Caco-2 (cell line): ENCODE data around the gene INSL6. TPM values are rescaled to one million over a fixed set of nuclear protein-coding genes. Genes with fewer than 3 reads are reported as not detected.
"Not testable (repeated sequence)": the region's sequence is repeated elsewhere in the genome, so short reads cannot be mapped to it uniquely, and the experiment has no call there.

Experiments
- BruUV-seq: library from RNA; stranded (reverse); fragments of 400-500 nt; replicated peaks from 2 replicates; lab custom pipeline; 2021; lab: Mats Ljungman, UMichigan
- CTCF ChIA-PET: fragments of 300-600 bp; sonication (Branson Sonifier 250); formaldehyde crosslinking; loops from one replicate; lab custom pipeline; 2022; ENCODE audit warnings: antibody characterized with exemption; lab: Charles Lee
- POLR2A ChIA-PET: fragments of 300-600 bp; sonication (Branson Sonifier 250); formaldehyde crosslinking; loops from one replicate; lab custom pipeline; 2022; ENCODE audit warnings: antibody characterized with exemption; lab: Charles Lee
- DNase-seq, 2 experiments: peaks; one replicate each; pipeline versions ENCODE4 v3.0.0 to v3.0.0-alpha.2; 2020 to 2022
- H3K27me3 ChIP-seq: replicated peaks from 2 replicates; pipeline ENCODE4 v1.6.0; 2011; ENCODE audit warnings: low read length; ENCODE audit not compliant: control insufficient read depth, insufficient read depth
- H3K36me3 ChIP-seq: 2 replicates; pipeline ENCODE4 v1.5.1; 2011; ENCODE audit warnings: low read length; ENCODE audit not compliant: control insufficient read depth, insufficient read depth
- H3K4me1 ChIP-seq: fragments of 250-450 bp; sonication (Bioruptor Pico); 2 replicates; pipeline ENCODE4 v1.5.1; 2020; ENCODE audit warnings: mild to moderate bottlenecking
- H3K4me3 ChIP-seq: 2 replicates; pipeline ENCODE4 v1.5.1; 2011; ENCODE audit warnings: low read depth, mild to moderate bottlenecking, control low read depth, low read length
- H3K9me3 ChIP-seq: fragments of 250-450 bp; sonication (Bioruptor Pico); 2 replicates; pipeline ENCODE4 v1.5.1; 2020; ENCODE audit warnings: mild to moderate bottlenecking, moderate library complexity
- H3K27ac Mint-ChIP-seq: one replicate; pipeline ENCODE4 v1.8.0; 2022; ENCODE audit warnings: mixed read lengths; ENCODE audit not compliant: unreplicated experiment
- H3K27me3 Mint-ChIP-seq: one replicate; pipeline ENCODE4 v1.8.0; 2022; ENCODE audit warnings: mixed read lengths; ENCODE audit not compliant: insufficient read depth, unreplicated experiment
- H3K36me3 Mint-ChIP-seq: one replicate; pipeline ENCODE4 v1.8.0; 2022; ENCODE audit warnings: mild to moderate bottlenecking, mixed read lengths; ENCODE audit not compliant: insufficient read depth, unreplicated experiment
- H3K4me1 Mint-ChIP-seq: one replicate; pipeline ENCODE4 v1.8.0; 2022; ENCODE audit warnings: low read depth, mixed read lengths; ENCODE audit not compliant: unreplicated experiment
- H3K4me3 Mint-ChIP-seq: one replicate; pipeline ENCODE4 v1.8.0; 2022; ENCODE audit warnings: mild to moderate bottlenecking, moderate library complexity, mixed read lengths; ENCODE audit not compliant: unreplicated experiment
- H3K9me3 Mint-ChIP-seq: one replicate; pipeline ENCODE4 v1.8.0; 2022; ENCODE audit warnings: mixed read lengths; ENCODE audit not compliant: unreplicated experiment
- CTCF ChIP-seq, 2 experiments: fragments of 200-600 bp in 1 of 2; IDR thresholded peaks; 1 replicate in 1 of 2; 2 replicates in 1 of 2; pipeline versions ENCODE4 v1.5.1 to v1.8.0; 2011 to 2022; ENCODE audit warnings: antibody characterized with exemption in 1 of 2, control low read depth in 1 of 2, inconsistent platforms in 1 of 2, low read depth in 1 of 2, low read length in 1 of 2, mild to moderate bottlenecking in 1 of 2, moderate library complexity in 1 of 2; ENCODE audit not compliant: insufficient read depth in 1 of 2, severe bottlenecking in 1 of 2, unreplicated experiment in 1 of 2
- intact Hi-C: fragments of 100-400 bp; cut with micrococcal nuclease; formaldehyde crosslinking; loops from one replicate; pipeline ENCODE4 v1.10.0; 2022; ENCODE audit not compliant: unreplicated experiment
- total RNA-seq: library from RNA; stranded (reverse); gene quantifications from 2 replicates; pipeline ENCODE4 v1.2.3, GENCODE V29; 2022

INSL6 gene
- total RNA-seq, 1 experiment from 2014 or later = not detected

GRCh38 chr9:5186416-5187169 lies 1.2 kb upstream of the INSL6 start:
- H3K4me1 Mint-ChIP-seq = no peaks in the 10 kb centered on the region
- ChIA-PET POLR2A (no interaction called here), CTCF (interaction anchor here (0.6 to 1.6 kb wide), 9 partner anchors 9 to 414 kb away, joined by 3 to 25 read pairs (median 4); partner anchors contain the start of genes CD274 and PLGRKT)
- Histone ChIP-seq H3K36me3 (no peaks in the 10 kb centered on the region), H3K4me1 (no peaks in the 10 kb centered on the region), H3K4me3 (no peak overlapping the region), H3K27me3 (no peaks in the 10 kb centered on the region), H3K9me3 (no peaks in the 10 kb centered on the region)
- no peak overlapping the region for H3K4me3 Mint-ChIP-seq
- no TSS peak for BruUV-seq
- peak; percentile 43 to 50 for DNase-seq
- peaks cover 11% of the 10 kb centered on the region for H3K27me3 Mint-ChIP-seq
- no peak overlapping the region for H3K27ac Mint-ChIP-seq
- intact Hi-C loops = loop anchor here (1.0 kb wide), 5 partner anchors 77 to 414 kb away; no protein-coding TSS in a partner anchor
- no peaks in the 10 kb centered on the region for H3K36me3 Mint-ChIP-seq
- TF ChIP-seq CTCF (IDR thresholded peaks at IDR 0.05; ENCODE audit: insufficient read depth in 1 of 2, low read depth in 1 of 2, low read length in 1 of 2, severe bottlenecking in 1 of 2, unreplicated experiment in 1 of 2) = peak; percentile 37 to 74
- H3K9me3 Mint-ChIP-seq = no peaks in the 10 kb centered on the region

GRCh38 chr9:5184776-5185175 lies 663 bp downstream of the INSL6 start:
- CTCF ChIA-PET = no interaction called here
- BruUV-seq = no TSS peak
- no peak for TF ChIP-seq CTCF (IDR thresholded peaks at IDR 0.05; ENCODE audit: insufficient read depth in 1 of 2, low read depth in 1 of 2, low read length in 1 of 2, severe bottlenecking in 1 of 2, unreplicated experiment in 1 of 2)
- H3K9me3 Mint-ChIP-seq = peaks cover 4% of the 10 kb centered on the region
- no peaks in the 10 kb centered on the region for H3K4me1 Mint-ChIP-seq
- POLR2A ChIA-PET = no interaction called here
- H3K27ac Mint-ChIP-seq = no peak overlapping the region
- no peaks in the 10 kb centered on the region for H3K36me3 Mint-ChIP-seq
- Histone ChIP-seq H3K9me3 (no peaks in the 10 kb centered on the region), H3K4me3 (no peak overlapping the region), H3K36me3 (no peaks in the 10 kb centered on the region), H3K27me3 (no peaks in the 10 kb centered on the region), H3K4me1 (no peaks in the 10 kb centered on the region)
- intact Hi-C loops = no loop called here
- peaks cover 7% of the 10 kb centered on the region for H3K27me3 Mint-ChIP-seq
- DNase-seq = no peak
- H3K4me3 Mint-ChIP-seq = no peak overlapping the region

- H3K36me3 Mint-ChIP-seq, H3K27me3 ChIP-seq, POLR2A ChIA-PET, H3K27me3 Mint-ChIP-seq, H3K4me1 ChIP-seq, H3K4me3 Mint-ChIP-seq, H3K36me3 ChIP-seq, CTCF ChIA-PET, BruUV-seq, H3K9me3 ChIP-seq, H3K27ac Mint-ChIP-seq, DNase-seq, intact Hi-C loops, H3K4me1 Mint-ChIP-seq, H3K4me3 ChIP-seq: not testable (repeated sequence)
- peaks cover 11% of the 10 kb centered on the region for H3K9me3 Mint-ChIP-seq
Measured at GRCh38 chr9:5180631-5181030, 4.8 kb downstream of the INSL6 start.
